ENCODE data around the gene KIF1A.
"Not testable (repeated sequence)": the region's sequence is repeated elsewhere in the genome, so short reads cannot be mapped to it uniquely, and the experiment has no call there.

Gene KIF1A

GRCh38 chr2:240682431-240683224, 137.4 kb downstream of the KIF1A start, which contains the start of gene AQP12B:
TSS of gene AQP12B (minus strand) at chr2:240682885. CDS start at chr2:240682837, 48 bp downstream.
- DNase-seq: peak; percentile 13

- not testable (repeated sequence) for DNase-seq
Observed at GRCh38 chr2:240680185-240680584, 139.8 kb downstream of the KIF1A start.

DNA sequence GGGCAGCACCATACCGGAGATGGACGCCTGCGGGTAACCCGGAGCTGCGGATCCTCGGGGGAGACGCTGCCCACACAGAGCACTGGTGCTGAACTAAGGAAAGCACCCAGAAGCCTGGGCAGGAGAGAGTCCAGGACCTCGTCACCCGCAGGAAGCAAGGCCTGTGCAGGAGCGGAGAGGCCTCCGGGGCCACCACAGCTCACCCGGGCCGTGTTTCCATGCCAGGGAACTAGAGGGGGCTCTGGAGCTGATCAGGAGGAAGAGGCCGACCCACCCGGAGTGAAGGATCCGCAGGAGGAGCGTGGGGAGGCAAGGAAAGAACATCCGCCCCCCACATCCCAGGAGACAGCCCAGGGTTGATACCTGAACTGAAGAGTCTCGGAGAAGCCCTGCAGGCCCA, 141.1 kb downstream of the KIF1A start:
- not testable (repeated sequence) for DNase-seq

GRCh38 chr2:240678043-240678442, 142.0 kb downstream of the KIF1A start:
- not testable (repeated sequence) for DNase-seq

- DNase-seq: not testable (repeated sequence)
Observed at GRCh38 chr2:240675345-240675744, 144.7 kb downstream of the KIF1A start.

DNA sequence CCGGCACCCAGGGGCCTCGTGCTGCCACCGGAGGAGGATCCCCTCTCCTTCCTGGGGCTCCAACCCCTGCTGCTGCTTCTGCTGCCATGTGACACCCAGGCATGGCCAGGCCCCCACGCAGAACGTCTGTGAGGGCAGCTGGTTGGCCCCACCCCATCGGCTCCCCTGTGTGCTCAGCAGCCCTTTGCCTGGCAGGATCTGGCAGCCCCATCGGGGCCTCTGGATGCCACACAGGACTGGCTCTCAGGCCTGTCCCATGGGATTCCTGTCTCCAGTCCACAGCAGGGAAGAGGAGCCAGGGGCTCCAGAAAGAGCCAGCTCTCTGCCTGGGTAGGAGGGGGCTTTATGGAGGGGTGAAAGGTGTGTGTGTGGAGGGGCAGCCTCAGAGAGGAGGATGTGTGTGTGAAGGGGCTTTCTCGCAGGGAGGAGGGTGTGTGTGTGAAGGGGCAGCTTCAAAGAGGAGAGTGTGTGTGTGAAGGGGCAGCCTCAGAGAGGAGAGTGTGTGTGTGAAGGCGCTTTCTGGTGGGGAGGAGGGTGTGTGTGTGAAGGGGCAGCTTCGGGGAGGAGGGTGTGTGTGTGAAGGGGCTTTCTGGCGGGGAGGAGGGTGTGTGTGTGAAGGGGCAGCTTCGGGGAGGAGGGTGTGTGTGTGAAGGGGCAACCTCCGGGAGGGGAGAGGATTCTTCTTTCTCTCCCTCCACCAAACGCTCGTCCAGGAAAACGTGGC, 145.4 kb downstream of the KIF1A start:
- not testable (repeated sequence) for DNase-seq

GRCh38 chr2:240672701-240673190, 147.3 kb downstream of the KIF1A start:
- no peak for DNase-seq

GRCh38 chr2:240672076-240672700, 147.8 kb downstream of the KIF1A start:
- no peak for DNase-seq

DNA sequence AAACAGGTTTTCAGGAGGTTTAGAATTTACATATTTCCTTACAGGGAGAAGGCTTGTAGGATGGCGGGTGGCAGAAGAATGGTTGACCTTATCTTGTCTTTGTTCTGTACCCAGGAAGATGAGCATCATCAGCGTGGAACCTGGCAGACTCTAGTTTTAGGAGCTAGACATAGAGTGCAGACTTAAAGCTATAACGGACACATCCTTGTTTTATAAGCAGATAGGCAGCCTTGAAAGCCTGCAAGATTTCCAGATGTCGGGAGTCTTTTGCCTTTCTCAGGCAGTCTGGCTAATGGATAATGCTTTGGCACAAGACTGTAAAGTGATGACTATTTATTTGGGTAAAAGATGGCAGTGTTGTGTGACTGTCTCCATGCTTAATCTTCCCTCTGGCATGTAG, 149.1 kb downstream of the KIF1A start:
- DNase-seq: no peak

- DNase-seq: no peak
Observed at GRCh38 chr2:240670402-240670801, 149.6 kb downstream of the KIF1A start.

- no peak for DNase-seq
Observed at GRCh38 chr2:240664622-240665021, 155.4 kb downstream of the KIF1A start.
